ENCODE data around the gene RBM34. TPM values are rescaled to one million over a fixed set of nuclear protein-coding genes. Genes with fewer than 3 reads are reported as not detected.

Gene RBM34
- total RNA-seq, 1 experiment from 2014 or later = 96.5 TPM

DNA sequence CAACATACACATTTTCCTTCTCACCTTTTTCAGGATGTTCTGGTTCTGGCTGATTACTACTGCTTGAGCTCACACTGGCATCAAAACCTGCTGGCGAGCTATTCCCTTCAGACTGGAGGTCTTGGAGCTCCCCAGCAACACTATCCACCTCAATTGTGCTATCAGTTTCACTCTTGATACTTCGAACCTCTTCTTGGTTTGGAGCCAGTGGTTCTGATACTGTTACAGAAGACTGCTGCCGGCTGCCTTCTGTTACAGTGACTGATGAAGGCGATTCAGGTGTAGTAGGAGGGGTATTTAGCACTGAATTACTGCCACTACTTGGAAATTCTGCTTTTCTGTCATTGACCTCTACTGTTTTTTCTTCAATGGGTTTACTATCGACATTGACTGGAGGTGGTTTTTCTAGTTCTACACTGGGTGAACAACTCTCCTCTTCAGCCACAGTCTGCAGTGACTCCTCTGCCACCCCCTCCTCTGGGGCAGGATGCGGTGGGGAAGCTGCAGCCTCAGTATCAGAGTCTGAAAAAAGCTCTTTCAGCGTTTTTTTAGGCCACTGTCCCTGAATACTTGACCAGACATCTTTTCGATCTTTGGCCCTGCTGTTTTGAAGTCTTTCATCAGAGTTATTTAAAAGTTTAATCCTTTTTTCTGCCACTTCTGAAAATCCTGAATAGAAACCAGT is 20.7 kb upstream of the RBM34 start:
- 0 out of 2 replicates have a peak, but pooled peaks cover 3% of the 10 kb centered on the region for H3K9me3 ChIP-seq
- ChIA-PET CTCF (no interaction called here), POLR2A (no interaction called here)
- peaks cover 5% of the 10 kb centered on the region; the same call in 1 of the 2 replicates for H3K4me1 ChIP-seq
- intact Hi-C loops (cut with micrococcal nuclease; ENCODE audit: unreplicated experiment) = no loop called here
- Mint-ChIP-seq H3K27ac (ENCODE audit: unreplicated experiment) (no peak overlapping the region), H3K27me3 (ENCODE audit: insufficient read depth, unreplicated experiment) (no peaks in the 10 kb centered on the region), H3K36me3 (ENCODE audit: insufficient read depth, unreplicated experiment) (peaks cover 47% of the 10 kb centered on the region), H3K4me3 (ENCODE audit: unreplicated experiment) (no peak overlapping the region), H3K4me1 (ENCODE audit: low read depth, unreplicated experiment) (peaks cover 8% of the 10 kb centered on the region), H3K9me3 (ENCODE audit: unreplicated experiment) (no peaks in the 10 kb centered on the region)
- H3K27me3 ChIP-seq (replicated peaks; ENCODE audit: control insufficient read depth, insufficient read depth, low read length) = no peaks in the 10 kb centered on the region
- TF ChIP-seq, protein P1, sequence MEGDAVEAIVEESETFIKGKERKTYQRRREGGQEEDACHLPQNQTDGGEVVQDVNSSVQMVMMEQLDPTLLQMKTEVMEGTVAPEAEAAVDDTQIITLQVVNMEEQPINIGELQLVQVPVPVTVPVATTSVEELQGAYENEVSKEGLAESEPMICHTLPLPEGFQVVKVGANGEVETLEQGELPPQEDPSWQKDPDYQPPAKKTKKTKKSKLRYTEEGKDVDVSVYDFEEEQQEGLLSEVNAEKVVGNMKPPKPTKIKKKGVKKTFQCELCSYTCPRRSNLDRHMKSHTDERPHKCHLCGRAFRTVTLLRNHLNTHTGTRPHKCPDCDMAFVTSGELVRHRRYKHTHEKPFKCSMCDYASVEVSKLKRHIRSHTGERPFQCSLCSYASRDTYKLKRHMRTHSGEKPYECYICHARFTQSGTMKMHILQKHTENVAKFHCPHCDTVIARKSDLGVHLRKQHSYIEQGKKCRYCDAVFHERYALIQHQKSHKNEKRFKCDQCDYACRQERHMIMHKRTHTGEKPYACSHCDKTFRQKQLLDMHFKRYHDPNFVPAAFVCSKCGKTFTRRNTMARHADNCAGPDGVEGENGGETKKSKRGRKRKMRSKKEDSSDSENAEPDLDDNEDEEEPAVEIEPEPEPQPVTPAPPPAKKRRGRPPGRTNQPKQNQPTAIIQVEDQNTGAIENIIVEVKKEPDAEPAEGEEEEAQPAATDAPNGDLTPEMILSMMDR (IDR thresholded peaks at IDR 0.05; ENCODE audit: insufficient read depth in 1 of 2, low read depth in 1 of 2, low read length in 1 of 2, severe bottlenecking in 1 of 2, unreplicated experiment in 1 of 2) = no peak
- H3K4me3 ChIP-seq (ENCODE audit: low read depth, low read length) = no peak overlapping the region
- DNase-seq = no peak
- H3K36me3 ChIP-seq (ENCODE audit: control insufficient read depth, insufficient read depth, low read length) = peaks cover 1% of the 10 kb centered on the region; the same call in 1 of the 2 replicates
- no TSS peak for BruUV-seq (replicated peaks)

DNA sequence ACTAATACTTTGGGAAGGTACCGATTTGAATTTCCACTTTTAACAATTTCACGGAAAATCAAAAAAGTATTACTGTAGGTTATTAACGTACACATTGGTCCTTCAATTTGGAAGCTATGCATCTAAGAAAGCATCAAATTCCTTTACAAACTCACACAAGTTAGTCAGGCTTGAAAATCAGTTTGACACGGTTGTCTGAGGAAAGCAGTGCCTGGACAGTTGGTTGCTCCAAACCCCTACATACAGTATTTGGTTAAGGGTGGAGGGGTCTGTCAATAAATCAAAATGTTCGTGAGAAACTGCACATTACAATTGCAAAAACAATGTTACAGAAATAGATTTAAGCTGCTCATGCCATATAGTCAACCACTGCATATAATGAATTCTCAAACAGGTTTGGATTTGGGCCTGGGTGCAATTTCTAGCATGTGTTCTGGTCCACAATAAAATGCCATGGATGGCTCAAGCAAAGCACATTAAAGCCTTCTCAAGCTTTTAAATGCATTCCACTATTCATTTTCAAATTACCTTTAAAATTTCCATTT is 19.9 kb upstream of the RBM34 start:
- H3K4me1 Mint-ChIP-seq (ENCODE audit: low read depth, unreplicated experiment) = peaks cover 11% of the 10 kb centered on the region
- H3K4me3 ChIP-seq (ENCODE audit: low read depth, low read length) = no peak overlapping the region
- TF ChIP-seq, protein P1 (IDR thresholded peaks at IDR 0.05; ENCODE audit: insufficient read depth in 1 of 2, low read depth in 1 of 2, low read length in 1 of 2, severe bottlenecking in 1 of 2, unreplicated experiment in 1 of 2) = no peak
- peaks cover 3% of the 10 kb centered on the region; the same call in 1 of the 2 replicates for H3K36me3 ChIP-seq (ENCODE audit: control insufficient read depth, insufficient read depth, low read length)
- intact Hi-C loops (cut with micrococcal nuclease; ENCODE audit: unreplicated experiment) = no loop called here
- no peaks in the 10 kb centered on the region for H3K27me3 Mint-ChIP-seq (ENCODE audit: insufficient read depth, unreplicated experiment)
- ChIA-PET POLR2A (no interaction called here), CTCF (no interaction called here)
- no peak for DNase-seq
- H3K4me3 Mint-ChIP-seq (ENCODE audit: unreplicated experiment) = no peak overlapping the region
- 0 out of 2 replicates have a peak, but pooled peaks cover 3% of the 10 kb centered on the region for H3K9me3 ChIP-seq
- no peaks in the 10 kb centered on the region for H3K9me3 Mint-ChIP-seq (ENCODE audit: unreplicated experiment)
- H3K4me1 ChIP-seq = peaks cover 8% of the 10 kb centered on the region; the same call in 1 of the 2 replicates
- H3K27ac Mint-ChIP-seq (ENCODE audit: unreplicated experiment) = no peak overlapping the region
- peaks cover 45% of the 10 kb centered on the region for H3K36me3 Mint-ChIP-seq (ENCODE audit: insufficient read depth, unreplicated experiment)
- H3K27me3 ChIP-seq (replicated peaks; ENCODE audit: control insufficient read depth, insufficient read depth, low read length) = no peaks in the 10 kb centered on the region
- BruUV-seq (replicated peaks) = no TSS peak

DNA sequence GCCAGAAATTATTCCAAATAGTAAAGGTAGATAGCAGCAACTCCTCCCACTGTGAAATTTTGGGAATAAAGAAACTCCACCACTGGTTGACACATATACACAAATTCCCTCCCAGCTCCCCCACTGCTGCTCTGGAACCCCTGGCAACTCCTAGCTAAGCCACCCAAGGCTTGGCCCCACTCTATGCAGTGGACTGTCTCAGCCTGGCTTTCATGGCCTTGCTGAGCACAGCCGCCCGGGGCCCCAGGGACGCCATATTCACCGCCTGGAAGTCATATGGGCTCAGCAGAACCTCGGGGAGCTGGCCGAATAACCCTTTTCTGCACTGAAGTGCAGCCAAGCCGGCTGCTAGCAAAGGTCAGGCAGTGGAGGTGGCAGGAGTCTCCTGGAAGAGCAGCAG is 15.4 kb upstream of the RBM34 start:
- ChIA-PET POLR2A (no interaction called here), CTCF (no interaction called here)
- Mint-ChIP-seq H3K4me3 (ENCODE audit: unreplicated experiment) (no peak overlapping the region), H3K27me3 (ENCODE audit: insufficient read depth, unreplicated experiment) (no peaks in the 10 kb centered on the region), H3K36me3 (ENCODE audit: insufficient read depth, unreplicated experiment) (peaks cover 61% of the 10 kb centered on the region), H3K4me1 (ENCODE audit: low read depth, unreplicated experiment) (peaks cover 11% of the 10 kb centered on the region), H3K27ac (ENCODE audit: unreplicated experiment) (peak overlapping the region; percentile 59), H3K9me3 (ENCODE audit: unreplicated experiment) (no peaks in the 10 kb centered on the region)
- DNase-seq = no peak
- Histone ChIP-seq H3K36me3 (ENCODE audit: control insufficient read depth, insufficient read depth, low read length) (0 out of 2 replicates have a peak, but pooled peaks cover 4% of the 10 kb centered on the region), H3K27me3 (replicated peaks; ENCODE audit: control insufficient read depth, insufficient read depth, low read length) (no peaks in the 10 kb centered on the region), H3K4me1 (peaks cover 8% of the 10 kb centered on the region; the same call in 1 of the 2 replicates), H3K9me3 (0 out of 2 replicates have a peak, but pooled peaks cover 3% of the 10 kb centered on the region), H3K4me3 (ENCODE audit: low read depth, low read length) (no peak overlapping the region)
- intact Hi-C loops (cut with micrococcal nuclease; ENCODE audit: unreplicated experiment) = no loop called here
- BruUV-seq (replicated peaks) = no TSS peak
- TF ChIP-seq, protein P1 (IDR thresholded peaks at IDR 0.05; ENCODE audit: insufficient read depth in 1 of 2, low read depth in 1 of 2, low read length in 1 of 2, severe bottlenecking in 1 of 2, unreplicated experiment in 1 of 2) = no peak
